Hepatocyte (in vitro differentiated cells): Measurements from ENCODE around the gene CNFN. TPM values are rescaled to one million over a fixed set of nuclear protein-coding genes. Genes with fewer than 3 reads are reported as not detected.

Source experiments
- DNase-seq: peaks from one replicate; pipeline ENCODE4 v3.0.0-alpha.2; 2016; ENCODE audit warnings: low spot score
- H2AFZ ChIP-seq: fragments of 200-600 bp; sonication (generic); 2 replicates; pipeline ENCODE4 v1.6.0; 2016; ENCODE audit warnings: antibody characterized with exemption, mild to moderate bottlenecking
- H3K27ac ChIP-seq: fragments of 200-600 bp; sonication (generic); 2 replicates; pipeline ENCODE4 v1.5.1; 2016; ENCODE audit warnings: mild to moderate bottlenecking
- H3K27me3 ChIP-seq: fragments of 200-600 bp; sonication (generic); 2 replicates; pipeline ENCODE4 v1.6.1; 2016
- H3K36me3 ChIP-seq: fragments of 200-600 bp; sonication (generic); replicated peaks from 2 replicates; pipeline ENCODE4 v1.5.1; 2016; ENCODE audit warnings: low read depth; ENCODE audit not compliant: insufficient read depth
- H3K4me1 ChIP-seq: fragments of 200-600 bp; sonication (generic); 2 replicates; pipeline ENCODE4 v1.5.1; 2016; ENCODE audit warnings: mild to moderate bottlenecking, moderate library complexity; ENCODE audit not compliant: insufficient read depth
- H3K4me2 ChIP-seq: fragments of 200-600 bp; sonication (generic); 2 replicates; pipeline ENCODE4 v1.6.0; 2016
- H3K4me3 ChIP-seq: fragments of 200-600 bp; sonication (generic); 2 replicates; pipeline ENCODE4 v1.5.1; 2016; ENCODE audit warnings: mild to moderate bottlenecking
- H3K79me2 ChIP-seq: fragments of 200-600 bp; sonication (generic); 2 replicates; pipeline ENCODE4 v1.6.0; 2017; ENCODE audit warnings: mild to moderate bottlenecking
- H3K9me2 ChIP-seq: fragments of 200-600 bp; sonication (generic); replicated peaks from 2 replicates; pipeline ENCODE4 v1.6.0; 2017; ENCODE audit warnings: mild to moderate bottlenecking; ENCODE audit not compliant: insufficient read depth
- H3K9me3 ChIP-seq: fragments of 200-600 bp; sonication (generic); 2 replicates; pipeline ENCODE4 v1.5.1; 2016; ENCODE audit warnings: low read depth, mild to moderate bottlenecking
- H4K20me1 ChIP-seq: fragments of 200-600 bp; sonication (generic); 2 replicates; pipeline ENCODE4 v1.6.0; 2016; ENCODE audit warnings: mild to moderate bottlenecking; ENCODE audit not compliant: insufficient read depth, poor library complexity, severe bottlenecking
- EZH2 ChIP-seq: fragments of 200-600 bp; sonication (generic); IDR thresholded peaks from 2 replicates; pipeline ENCODE4 v1.6.1; 2016; ENCODE audit warnings: antibody characterized with exemption, mild to moderate bottlenecking, borderline replicate concordance
- EZH2phosphoT487 ChIP-seq: fragments of 200-600 bp; sonication (generic); IDR thresholded peaks from one replicate; pipeline ENCODE4 v1.6.1; 2018; ENCODE audit warnings: antibody characterized with exemption, mild to moderate bottlenecking, low read depth, moderate library complexity; ENCODE audit not compliant: unreplicated experiment, severe bottlenecking
- WGBS: methylation state at CpG from one replicate; pipeline ENCODE4 v1.1.6; 2016; ENCODE audit warnings: low lambda C conversion rate; ENCODE audit errors: missing lambda C conversion rate; 5-methylcytosine and 5-hydroxymethylcytosine counted together
- polyA plus RNA-seq: library from polyadenylated mRNA; unstranded; fragments of >200 nt; fragmentation: Nextera tagmentation; extraction: Ambion mirVana; gene quantifications from 2 replicates; pipeline ENCODE4 v1.2.1, GENCODE V29; 2016
- total RNA-seq: library from RNA; depleted of rRNA; stranded (reverse); fragments of >200 nt; gene quantifications from 2 replicates; pipeline ENCODE4 v1.2.3, GENCODE V29; 2014
- TF ChIP-seq, protein P1 (sequence below): fragments of 200-600 bp; sonication (generic); IDR thresholded peaks from 2 replicates; pipeline ENCODE4 v1.5.1; 2016; ENCODE audit warnings: antibody characterized with exemption, mild to moderate bottlenecking; ENCODE audit not compliant: poor library complexity

Gene CNFN
- total and polyA plus RNA-seq, 2 experiments from 2014 or later, result 0.93 to 8.3 TPM

DNA sequence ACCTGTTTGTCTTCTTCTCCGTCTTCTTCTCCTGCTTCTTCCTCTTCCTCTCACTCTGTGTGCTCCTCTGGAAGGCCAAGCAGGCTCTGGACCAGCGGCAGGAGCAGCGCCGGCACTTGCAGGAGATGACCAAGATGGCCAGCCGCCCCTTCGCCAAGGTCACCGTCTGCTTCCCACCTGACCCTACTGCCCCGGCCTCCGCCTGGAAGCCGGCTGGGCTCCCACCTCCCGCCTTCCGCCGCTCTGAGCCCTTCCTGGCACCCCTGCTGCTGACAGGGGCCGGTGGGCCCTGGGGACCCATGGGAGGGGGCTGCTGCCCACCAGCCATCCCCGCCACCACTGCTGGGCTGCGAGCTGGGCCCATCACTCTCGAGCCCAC lies 13.9 kb downstream of the CNFN start:
- Histone ChIP-seq H3K9me2 (no peaks in the 10 kb centered on the region), H3K4me2 (no peak overlapping the region), H2AFZ (no peak overlapping the region), H3K9me3 (no peaks in the 10 kb centered on the region), H4K20me1 (no peaks in the 10 kb centered on the region), H3K36me3 (no peaks in the 10 kb centered on the region), H3K27me3 (no peaks in the 10 kb centered on the region), H3K79me2 (no peaks in the 10 kb centered on the region), H3K27ac (no peak overlapping the region), H3K4me1 (peaks cover 7% of the 10 kb centered on the region), H3K4me3 (no peak overlapping the region)
- TF ChIP-seq EZH2 (no peak), EZH2phosphoT487 (no peak)
- TF ChIP-seq, protein P1, sequence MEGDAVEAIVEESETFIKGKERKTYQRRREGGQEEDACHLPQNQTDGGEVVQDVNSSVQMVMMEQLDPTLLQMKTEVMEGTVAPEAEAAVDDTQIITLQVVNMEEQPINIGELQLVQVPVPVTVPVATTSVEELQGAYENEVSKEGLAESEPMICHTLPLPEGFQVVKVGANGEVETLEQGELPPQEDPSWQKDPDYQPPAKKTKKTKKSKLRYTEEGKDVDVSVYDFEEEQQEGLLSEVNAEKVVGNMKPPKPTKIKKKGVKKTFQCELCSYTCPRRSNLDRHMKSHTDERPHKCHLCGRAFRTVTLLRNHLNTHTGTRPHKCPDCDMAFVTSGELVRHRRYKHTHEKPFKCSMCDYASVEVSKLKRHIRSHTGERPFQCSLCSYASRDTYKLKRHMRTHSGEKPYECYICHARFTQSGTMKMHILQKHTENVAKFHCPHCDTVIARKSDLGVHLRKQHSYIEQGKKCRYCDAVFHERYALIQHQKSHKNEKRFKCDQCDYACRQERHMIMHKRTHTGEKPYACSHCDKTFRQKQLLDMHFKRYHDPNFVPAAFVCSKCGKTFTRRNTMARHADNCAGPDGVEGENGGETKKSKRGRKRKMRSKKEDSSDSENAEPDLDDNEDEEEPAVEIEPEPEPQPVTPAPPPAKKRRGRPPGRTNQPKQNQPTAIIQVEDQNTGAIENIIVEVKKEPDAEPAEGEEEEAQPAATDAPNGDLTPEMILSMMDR, result no peak
- DNase-seq, result no peak
- WGBS, result 98% methylated on average over 17 of the region's 17 CpGs

DNA sequence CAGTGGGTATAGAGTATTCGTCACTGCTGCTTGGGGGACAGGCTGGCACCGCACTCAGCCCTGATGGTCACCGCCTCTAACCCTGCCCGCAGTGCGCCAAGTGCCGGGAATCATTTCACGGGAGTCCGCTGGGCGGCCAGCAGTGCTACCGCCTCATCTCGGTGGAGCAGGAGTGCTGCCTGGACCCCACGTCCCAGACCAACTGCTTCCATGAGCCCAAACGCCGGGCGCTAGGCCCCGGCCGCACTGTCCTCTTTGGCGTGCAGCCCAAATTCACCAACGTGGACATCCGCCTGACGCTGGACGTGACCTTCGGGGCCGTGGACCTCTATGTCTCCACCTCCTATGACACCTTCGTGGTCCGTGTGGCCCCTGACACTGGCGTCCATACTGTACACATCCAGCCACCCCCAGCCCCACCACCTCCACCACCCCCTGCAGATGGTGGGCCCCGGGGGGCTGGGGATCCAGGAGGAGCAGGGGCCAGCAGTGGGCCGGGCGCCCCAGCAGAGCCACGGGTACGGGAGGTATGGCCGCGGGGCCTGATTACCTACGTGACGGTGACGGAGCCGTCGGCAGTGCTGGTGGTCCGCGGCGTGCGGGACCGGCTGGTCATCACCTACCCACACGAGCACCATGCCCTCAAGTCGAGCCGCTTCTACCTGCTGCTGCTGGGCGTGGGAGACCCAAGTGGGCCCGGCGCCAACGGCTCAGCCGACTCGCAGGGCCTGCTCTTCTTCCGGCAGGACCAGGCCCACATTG lies 14.5 kb downstream of the CNFN start:
- Histone ChIP-seq H2AFZ (no peak overlapping the region), H3K9me3 (no peaks in the 10 kb centered on the region), H3K27me3 (no peaks in the 10 kb centered on the region), H4K20me1 (no peaks in the 10 kb centered on the region), H3K27ac (no peak overlapping the region), H3K4me3 (no peak overlapping the region), H3K9me2 (no peaks in the 10 kb centered on the region), H3K36me3 (no peaks in the 10 kb centered on the region), H3K79me2 (no peaks in the 10 kb centered on the region), H3K4me2 (no peak overlapping the region), H3K4me1 (peaks cover 7% of the 10 kb centered on the region)
- TF ChIP-seq EZH2phosphoT487, result no peak
- TF ChIP-seq, protein P1, result no peak
- TF ChIP-seq EZH2, result no peak
- 98% methylated on average over 42 of the region's 54 CpGs for WGBS
- DNase-seq, result no peak

DNA sequence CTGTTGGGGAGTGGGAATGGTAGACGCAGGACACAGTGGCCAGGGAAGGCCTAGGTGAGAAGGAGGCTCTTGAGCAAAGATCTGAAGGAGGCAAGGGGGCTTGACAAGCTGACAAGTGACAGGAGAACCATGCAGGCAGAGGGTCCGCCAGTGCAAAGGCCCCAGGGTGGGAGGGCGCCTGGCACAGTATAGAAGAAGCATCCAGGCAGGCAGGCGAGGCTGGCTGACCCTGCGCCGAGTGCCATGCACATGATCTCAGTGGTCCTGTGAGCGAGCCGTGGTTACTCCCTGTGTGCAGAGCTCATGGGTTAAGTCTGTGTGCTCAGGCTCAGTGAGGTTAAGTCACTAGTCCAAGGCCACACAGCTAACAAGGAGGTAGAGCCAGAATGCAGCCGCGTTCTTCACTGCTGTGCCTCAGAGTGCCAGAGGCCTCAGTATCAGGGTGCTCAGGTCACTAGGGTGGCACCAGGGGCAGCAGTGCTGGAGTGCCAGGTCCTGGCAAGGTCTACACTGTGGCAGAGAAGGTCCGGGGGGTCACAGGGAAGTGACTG lies 15.2 kb downstream of the CNFN start:
- Histone ChIP-seq H2AFZ (no peak overlapping the region), H3K4me1 (peaks cover 7% of the 10 kb centered on the region), H3K27me3 (no peaks in the 10 kb centered on the region), H4K20me1 (no peaks in the 10 kb centered on the region), H3K27ac (no peak overlapping the region), H3K36me3 (no peaks in the 10 kb centered on the region), H3K79me2 (no peaks in the 10 kb centered on the region), H3K4me2 (no peak overlapping the region), H3K4me3 (no peak overlapping the region), H3K9me2 (no peaks in the 10 kb centered on the region), H3K9me3 (no peaks in the 10 kb centered on the region)
- 96% methylated on average over 11 of the region's 11 CpGs for WGBS
- no peak for TF ChIP-seq EZH2phosphoT487
- TF ChIP-seq, protein P1, result no peak
- TF ChIP-seq EZH2, result no peak
- DNase-seq, result no peak
